NCI-H2107 (cell line): ENCODE results near the gene PHF10.
"Not testable (repeated sequence)": the region's sequence is repeated elsewhere in the genome, so short reads cannot be mapped to it uniquely, and the experiment has no call there.

Source experiments
- DNase-seq: peaks from one replicate; lab custom pipeline; 2025; lab: John Stamatoyannopoulos, UW

The PHF10 gene

DNA sequence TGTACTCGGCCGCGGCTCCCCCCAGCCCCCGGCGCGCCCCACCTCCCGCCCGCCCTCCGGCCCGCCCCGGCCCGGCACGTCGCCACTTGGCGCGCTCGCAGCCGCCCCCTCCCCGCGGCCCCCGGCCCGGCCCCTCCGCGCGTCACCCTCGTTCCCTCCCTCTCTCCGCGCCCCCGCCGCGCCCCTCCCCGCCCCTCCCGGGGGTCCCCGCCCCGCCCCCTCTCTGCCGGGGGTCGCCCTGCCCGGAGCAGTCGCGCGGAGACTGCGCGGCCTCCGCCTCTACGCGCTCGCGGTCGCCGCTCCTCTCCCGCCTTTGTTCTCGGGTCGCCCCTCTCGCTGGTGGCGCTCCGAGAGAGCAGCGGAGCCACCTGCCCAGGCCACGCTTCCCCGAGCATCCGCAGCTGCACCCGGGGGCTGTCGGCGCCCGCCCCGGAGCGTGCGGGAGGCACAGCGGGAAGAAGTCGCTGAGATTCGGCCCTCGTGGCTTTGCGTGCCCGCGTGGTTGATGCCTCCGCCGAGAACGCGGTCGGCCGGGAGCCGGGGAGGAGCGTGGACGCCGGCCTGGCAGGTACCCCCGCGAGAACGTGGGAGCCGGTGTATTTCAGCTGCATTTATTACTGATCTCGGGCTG, at the start of gene PHF10:
PHF10 (minus strand) TSS at position 7 of the 631 bp plus-strand sequence. CDS start 569 bp downstream, outside the sequence.
- no peak for DNase-seq

- DNase-seq = no peak
These were observed 42.8 kb upstream of the PHF10 start for GRCh38 chr6:169766921-169767736.

GRCh38 chr6:169766232-169766631, 41.9 kb upstream of the PHF10 start:
- DNase-seq = no peak

- not testable (repeated sequence) for DNase-seq
These were observed 41.5 kb upstream of the PHF10 start for GRCh38 chr6:169765789-169766188.

- DNase-seq = no peak
These were observed 39.6 kb upstream of the PHF10 start for GRCh38 chr6:169763881-169764280.

DNA sequence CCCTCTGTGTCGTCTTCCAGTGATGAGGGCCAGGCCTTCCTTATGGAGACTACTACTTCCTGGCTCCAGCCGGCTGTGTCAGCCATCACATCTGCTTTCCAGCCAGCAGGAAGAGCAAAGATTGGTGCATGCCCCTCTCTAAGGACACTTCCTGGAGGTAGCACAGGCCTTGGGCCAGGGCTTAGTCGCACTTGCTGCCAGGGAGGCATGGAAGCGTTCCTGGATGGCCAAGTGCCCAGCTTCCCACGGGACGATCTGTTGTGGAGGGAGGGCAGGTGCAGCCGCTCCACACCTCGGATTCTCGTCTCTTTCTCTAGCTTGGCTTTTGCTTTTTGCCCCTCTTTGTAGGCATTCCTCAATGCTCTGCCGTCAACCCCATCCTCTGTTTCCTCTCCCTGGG, 39.0 kb upstream of the PHF10 start:
- no peak for DNase-seq

GRCh38 chr6:169755162-169755561, 30.9 kb upstream of the PHF10 start:
- no peak for DNase-seq

- DNase-seq = no peak
These were observed 27.8 kb upstream of the PHF10 start for GRCh38 chr6:169752074-169752623.

- peak; percentile 79 for DNase-seq
These were observed 27.2 kb upstream of the PHF10 start, which contains the start of the genes DYNLT2 and ERMARD for GRCh38 chr6:169751242-169752073. Gene DYNLT2, minus strand, starts transcription at chr6:169751572. Its CDS starts 114 bp downstream, at chr6:169751458. Gene ERMARD, plus strand, starts transcription at chr6:169751622. Its CDS starts 36 bp downstream, at chr6:169751658.

DNA sequence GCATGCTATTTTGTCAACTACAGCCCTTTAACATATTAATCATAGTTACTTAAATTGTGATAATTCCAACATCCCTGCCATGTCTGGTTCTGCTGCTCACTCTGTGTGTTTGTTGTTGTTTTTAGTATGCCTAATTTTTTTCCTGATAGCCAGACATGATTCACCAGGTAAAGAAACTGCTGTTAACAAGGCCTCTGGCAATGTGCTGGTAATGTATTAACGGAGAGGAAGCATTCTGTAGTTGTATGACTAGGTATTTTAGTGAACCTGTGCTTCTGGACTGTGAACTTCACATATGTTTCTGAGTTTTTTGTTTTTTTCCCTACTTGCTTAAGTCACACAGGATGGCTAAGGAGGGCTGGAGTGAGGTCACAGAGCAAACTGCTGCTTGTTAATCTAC, 22.3 kb upstream of the PHF10 start:
- DNase-seq = no peak

DNA sequence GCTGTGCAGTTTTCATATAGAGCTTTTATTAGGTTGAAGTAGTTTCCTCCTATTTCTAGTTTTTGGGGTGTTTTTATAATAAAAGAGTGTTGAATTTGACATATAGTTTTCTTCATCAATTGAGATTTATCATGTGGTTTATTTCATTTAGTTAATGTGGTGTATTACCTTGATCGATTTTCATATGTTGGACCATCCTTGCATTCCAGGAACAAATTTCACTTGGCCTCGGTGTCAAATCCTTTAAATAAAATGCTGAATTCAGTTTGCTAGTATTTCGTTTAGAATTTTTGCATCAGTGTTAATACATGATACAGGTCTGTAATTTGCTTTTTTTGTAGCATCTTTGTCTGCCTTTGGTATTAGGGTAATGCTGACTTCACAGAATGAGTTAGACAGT, 21.1 kb upstream of the PHF10 start:
- no peak for DNase-seq

DNA sequence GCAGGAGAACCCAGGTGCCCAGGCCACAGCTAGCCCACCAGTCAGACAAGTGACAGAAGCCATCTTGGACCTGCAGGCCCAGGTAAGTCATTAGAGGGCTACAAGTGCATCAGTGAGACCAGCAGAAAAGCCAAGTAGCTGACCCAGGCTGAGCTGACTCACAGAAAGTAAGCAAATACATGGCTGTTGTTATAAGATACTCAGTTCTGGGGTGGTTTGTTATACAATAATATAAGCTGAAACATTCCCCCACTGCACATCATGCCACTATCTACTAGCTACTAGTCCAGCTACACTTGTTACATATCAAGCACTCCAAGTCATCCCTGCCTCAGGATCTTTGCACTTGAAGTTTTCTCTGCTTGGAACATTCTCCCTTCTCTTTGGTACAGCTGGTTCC, 17.0 kb upstream of the PHF10 start:
- no peak for DNase-seq

- DNase-seq = no peak
These were observed 14.8 kb upstream of the PHF10 start for GRCh38 chr6:169738976-169739529.

DNA sequence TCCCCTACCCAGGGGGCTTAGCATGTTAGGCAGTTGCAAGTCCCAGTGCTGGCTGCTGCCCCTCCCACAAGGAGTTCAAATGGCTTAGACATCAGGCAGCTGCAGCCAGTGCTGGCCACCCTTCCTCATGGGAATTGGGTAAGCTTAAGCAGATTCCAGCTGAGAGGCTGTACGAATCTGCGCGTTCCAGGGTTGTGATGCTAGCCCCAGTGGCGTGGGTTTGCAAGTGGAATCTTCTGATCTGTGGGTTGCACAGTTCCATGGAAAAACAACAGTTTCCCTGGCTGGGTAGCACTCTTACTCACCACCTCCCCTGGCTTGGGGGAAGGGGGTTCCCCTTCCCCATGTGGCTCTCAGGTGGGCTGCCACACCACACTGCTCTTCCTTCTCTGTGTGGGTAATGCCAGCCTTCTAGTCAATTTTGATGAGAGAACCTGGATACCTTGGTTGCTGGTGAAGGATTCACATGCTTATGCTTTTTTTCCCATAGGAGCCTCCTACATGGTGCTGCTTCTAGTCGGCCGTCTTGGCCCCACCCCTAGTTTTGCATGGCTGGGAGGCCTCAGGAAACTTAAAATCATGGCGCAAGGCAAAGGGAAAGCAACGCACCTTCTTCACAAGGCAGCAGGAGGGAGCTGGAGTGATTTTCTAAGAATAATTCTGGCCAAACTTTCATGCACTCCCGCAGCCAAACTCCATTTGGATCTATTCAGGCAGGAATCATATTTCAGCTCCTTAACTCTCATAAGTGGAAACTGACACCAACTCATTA, 14.1 kb upstream of the PHF10 start:
- DNase-seq = peak; percentile 63

- DNase-seq = no peak
These were observed 5.7 kb upstream of the PHF10 start for GRCh38 chr6:169729961-169730360.

- no peak for DNase-seq
These were observed 2.7 kb upstream of the PHF10 start for GRCh38 chr6:169726963-169727362.

DNA sequence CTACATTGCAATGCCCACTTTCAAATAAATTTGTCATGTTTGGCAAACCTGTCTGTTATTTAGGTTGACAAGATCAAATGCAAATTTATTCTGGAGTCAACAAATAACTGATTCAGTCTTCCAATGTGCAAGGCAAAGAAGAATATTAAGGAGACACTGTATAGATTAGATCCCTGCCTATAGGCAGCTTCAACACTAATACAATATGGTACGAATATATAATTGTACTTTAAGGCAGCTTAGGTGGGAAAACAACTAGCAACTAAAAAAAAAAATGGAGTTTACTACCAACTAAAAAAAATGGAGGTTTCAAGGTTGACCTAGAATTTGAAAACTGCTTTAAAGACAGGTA, 1.7 kb upstream of the PHF10 start:
- no peak for DNase-seq

DNA sequence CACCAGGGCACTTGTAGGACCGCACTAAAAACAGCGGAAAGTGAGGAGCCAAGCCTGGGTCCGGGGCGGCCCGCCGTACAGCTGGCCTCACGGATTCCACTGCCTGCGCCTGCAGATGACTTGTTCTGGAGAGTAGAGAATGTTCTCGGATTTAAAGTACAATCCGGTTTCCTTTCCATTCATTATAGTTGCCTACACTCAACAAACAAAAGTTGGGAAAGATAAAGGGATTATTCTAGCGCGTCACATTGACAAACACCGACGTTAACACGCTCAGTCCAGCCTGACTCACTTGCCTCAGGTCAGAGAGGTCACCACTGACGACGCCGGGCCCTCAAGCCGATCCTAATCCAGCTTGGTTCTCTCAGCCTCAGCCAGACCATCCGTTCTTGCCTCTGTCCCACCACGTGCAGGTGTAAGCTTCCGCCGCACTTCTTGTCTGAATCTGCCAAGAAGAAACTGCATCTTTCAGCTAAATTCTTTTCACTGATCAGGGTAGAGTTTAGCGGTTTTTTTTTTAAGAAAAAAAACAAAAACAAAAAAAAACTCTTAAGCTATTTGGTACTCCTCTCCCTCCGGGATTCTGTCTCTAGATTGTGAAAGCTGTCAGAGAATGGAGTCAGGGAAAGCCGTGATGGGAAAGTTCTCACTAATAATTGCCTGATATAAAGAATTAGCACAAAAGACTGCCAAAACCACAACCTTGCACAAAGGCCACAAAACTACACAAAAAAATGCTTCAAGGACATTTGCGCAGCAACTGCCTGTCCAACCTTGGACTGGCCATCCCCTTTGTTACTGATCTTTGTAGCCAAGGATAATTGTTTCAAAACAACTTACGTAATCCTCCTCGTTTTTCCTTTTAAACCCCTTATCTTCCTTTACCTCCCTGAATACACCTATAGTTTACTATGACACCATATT, 1.1 kb upstream of the PHF10 start:
- DNase-seq = no peak

DNA sequence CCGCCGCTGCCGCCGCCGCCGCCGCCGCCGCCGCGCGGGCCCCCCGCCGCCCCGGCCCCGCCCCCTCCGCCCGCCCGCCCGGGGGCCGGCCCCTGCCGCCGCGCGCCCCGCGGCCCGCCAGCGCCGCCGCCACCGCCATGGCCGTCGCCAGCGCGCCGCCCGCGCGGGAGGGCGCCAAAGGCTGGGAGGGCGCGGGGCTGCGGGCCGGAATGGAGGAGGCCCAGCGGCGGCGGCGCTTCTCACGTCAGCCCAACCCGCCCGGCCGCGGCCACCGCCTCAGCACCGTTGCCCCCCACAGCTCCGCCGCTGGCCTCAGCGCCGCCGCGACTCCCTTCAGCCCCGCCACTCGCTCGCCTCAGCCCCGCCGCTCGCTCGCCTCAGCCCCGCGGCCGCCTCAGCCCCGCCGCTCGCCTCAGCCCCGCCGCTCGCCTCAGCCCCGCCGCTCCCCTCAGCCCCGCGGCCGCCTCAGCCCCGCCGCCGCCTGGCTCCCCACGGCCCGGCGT, 258 bp downstream of the PHF10 start:
- DNase-seq = peak; percentile 23
